GM06990 (cell line): ENCODE data around the gene RYR2.

Experiments used
- DNase-seq: peaks from one replicate; pipeline ENCODE4 v3.0.0-alpha.2; 2011; ENCODE audit not compliant: insufficient read length; ENCODE audit errors: extremely low read depth
- H3K27me3 ChIP-seq: replicated peaks from 2 replicates; pipeline ENCODE4 v1.6.0; 2011; ENCODE audit warnings: low read length; ENCODE audit not compliant: control insufficient read depth, insufficient read depth
- H3K36me3 ChIP-seq: 2 replicates; pipeline ENCODE4 v1.5.1; 2011; ENCODE audit warnings: low read length; ENCODE audit not compliant: control insufficient read depth, insufficient read depth
- H3K4me3 ChIP-seq: replicated peaks from 2 replicates; pipeline ENCODE4 v1.5.1; 2011; ENCODE audit warnings: low read depth, mild to moderate bottlenecking, control low read depth, low read length
- TF ChIP-seq, protein P1 (sequence below): IDR thresholded peaks from 2 replicates; pipeline ENCODE4 v1.5.1; 2011; ENCODE audit warnings: low read length, control low read depth, mild to moderate bottlenecking, inconsistent platforms; ENCODE audit not compliant: insufficient read depth, poor library complexity, severe bottlenecking

RYR2 gene

DNA sequence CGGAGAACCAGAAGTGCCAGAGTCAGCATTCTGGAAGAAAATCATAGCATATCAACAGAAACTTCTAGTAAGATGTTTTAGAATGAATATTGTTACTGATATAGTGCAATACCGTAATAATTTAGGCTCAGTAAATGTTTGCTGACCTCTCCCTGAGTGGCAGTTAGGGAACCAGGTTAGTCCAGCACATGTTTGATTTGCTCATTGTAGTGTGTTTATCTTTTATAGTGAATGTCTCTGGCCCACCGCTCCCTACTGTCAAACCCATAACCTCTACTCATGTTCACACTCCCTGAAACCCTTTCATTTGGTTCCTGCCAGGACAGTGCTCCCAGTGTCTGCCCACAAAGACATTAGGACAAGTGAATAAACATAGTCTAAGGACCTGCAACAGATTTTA, 746.1 kb downstream of the RYR2 start:
- Histone ChIP-seq H3K4me3 (no peak overlapping the region), H3K27me3 (no peaks in the 10 kb centered on the region), H3K36me3 (no peaks in the 10 kb centered on the region)
- TF ChIP-seq, protein P1, sequence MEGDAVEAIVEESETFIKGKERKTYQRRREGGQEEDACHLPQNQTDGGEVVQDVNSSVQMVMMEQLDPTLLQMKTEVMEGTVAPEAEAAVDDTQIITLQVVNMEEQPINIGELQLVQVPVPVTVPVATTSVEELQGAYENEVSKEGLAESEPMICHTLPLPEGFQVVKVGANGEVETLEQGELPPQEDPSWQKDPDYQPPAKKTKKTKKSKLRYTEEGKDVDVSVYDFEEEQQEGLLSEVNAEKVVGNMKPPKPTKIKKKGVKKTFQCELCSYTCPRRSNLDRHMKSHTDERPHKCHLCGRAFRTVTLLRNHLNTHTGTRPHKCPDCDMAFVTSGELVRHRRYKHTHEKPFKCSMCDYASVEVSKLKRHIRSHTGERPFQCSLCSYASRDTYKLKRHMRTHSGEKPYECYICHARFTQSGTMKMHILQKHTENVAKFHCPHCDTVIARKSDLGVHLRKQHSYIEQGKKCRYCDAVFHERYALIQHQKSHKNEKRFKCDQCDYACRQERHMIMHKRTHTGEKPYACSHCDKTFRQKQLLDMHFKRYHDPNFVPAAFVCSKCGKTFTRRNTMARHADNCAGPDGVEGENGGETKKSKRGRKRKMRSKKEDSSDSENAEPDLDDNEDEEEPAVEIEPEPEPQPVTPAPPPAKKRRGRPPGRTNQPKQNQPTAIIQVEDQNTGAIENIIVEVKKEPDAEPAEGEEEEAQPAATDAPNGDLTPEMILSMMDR: no peak
- DNase-seq: no peak

DNA sequence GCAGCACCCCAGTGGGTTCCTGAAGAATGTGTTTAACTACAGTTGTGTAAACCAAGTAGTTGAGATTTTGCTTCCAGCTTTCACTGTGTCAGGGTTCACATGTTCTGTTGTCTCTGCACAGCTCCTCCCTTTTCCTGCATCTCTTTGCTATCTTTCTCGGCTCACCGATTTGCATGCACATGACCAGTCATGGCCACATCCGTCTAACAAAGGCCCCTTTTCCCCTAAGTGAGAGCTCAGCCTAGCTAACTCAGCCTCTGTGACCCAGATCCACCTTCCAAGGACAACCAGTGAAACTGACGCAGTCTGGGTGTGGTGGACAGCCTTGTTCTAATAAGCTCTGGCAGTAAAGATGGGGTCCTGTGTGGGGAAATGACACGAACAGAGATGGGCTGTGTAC, 747.6 kb downstream of the RYR2 start:
- TF ChIP-seq, protein P1: no peak
- no peaks in the 10 kb centered on the region for H3K27me3 ChIP-seq
- no peak overlapping the region for H3K4me3 ChIP-seq
- no peak for DNase-seq
- no peaks in the 10 kb centered on the region for H3K36me3 ChIP-seq

DNA sequence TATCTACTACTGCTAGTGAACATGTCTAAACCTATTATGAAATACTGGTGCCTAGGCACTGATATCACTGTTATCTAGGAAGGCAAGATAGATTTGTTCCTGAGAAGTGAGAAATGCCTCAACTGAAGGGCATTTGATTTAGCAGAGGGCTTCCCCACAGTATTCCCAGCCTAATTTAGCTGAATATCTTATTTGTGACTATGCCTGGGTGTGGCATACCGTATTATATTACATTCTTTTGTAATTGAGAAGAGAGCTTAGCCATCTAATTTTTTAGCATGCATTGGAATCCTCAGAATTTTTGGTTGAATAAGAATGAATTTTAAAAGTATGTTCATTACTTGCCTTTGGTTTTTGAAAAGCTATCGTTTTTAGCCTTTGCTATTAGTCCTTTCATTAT, 749.6 kb downstream of the RYR2 start:
- no peak for DNase-seq
- TF ChIP-seq, protein P1: no peak
- no peak overlapping the region for H3K4me3 ChIP-seq

DNA sequence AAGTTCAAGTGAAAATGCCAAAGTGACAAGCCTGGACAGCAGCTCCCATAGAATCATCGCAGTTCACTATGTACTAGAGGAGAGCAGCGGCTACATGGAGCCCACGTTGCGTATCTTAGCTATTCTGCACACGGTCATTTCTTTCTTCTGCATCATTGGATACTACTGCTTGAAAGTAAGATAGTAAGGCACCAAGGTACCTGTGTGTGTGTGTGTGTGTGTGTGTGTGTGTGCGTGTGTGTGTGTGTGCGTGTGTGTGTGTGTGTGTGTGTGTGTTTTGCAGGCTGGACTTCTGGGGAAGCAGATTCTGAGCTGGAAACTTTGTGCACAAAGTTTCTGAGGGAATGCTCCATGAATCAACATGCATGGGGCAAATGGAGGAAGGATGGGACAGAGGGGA, 750.2 kb downstream of the RYR2 start:
- TF ChIP-seq, protein P1: no peak
- Histone ChIP-seq H3K27me3 (no peaks in the 10 kb centered on the region), H3K36me3 (no peaks in the 10 kb centered on the region), H3K4me3 (no peak overlapping the region)
- DNase-seq: no peak

More for the DNA sequence above, 749.6 kb downstream of the RYR2 start:
- Histone ChIP-seq H3K36me3 (no peaks in the 10 kb centered on the region), H3K27me3 (no peaks in the 10 kb centered on the region)

DNA sequence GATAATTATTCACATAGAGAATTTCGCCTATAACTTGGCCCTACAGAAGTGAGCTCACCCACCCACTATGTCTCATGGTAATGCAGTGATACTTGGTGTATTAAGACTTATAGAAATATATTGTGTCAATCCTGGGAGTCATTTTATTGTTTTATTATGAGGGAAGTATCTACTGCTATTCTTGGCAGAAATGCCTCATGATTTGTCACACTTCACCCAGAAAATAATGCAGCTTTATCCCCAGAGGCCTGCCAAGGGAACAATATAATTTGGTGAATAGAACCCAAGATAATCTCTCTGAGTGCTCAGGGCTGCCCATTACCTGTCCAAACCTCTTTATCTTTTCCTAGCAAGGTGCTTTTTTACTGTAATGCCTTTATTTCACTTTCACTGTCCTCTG, 750.7 kb downstream of the RYR2 start:
- Histone ChIP-seq H3K27me3 (no peaks in the 10 kb centered on the region), H3K36me3 (no peaks in the 10 kb centered on the region), H3K4me3 (no peak overlapping the region)
- no peak for DNase-seq
- TF ChIP-seq, protein P1: no peak

DNA sequence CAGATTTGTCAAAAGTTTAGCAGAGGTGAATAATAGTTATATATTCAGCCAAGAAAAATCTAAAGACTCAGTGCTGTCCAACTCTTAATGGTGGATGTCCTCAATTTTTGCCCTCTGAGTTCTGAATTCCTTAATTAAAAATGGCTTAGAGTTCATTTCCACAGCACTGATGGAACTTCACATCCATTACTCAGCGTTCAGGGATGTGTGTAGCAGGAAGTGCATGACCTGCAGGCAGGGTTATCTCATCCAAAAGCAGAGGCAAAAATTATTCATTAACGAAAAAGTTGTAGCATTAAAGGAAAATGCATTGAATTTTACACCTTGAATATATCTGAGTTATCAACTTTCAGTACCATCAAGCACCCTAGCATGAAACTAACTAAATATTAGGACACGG, 752.1 kb downstream of the RYR2 start:
- Histone ChIP-seq H3K4me3 (no peak overlapping the region), H3K27me3 (no peaks in the 10 kb centered on the region), H3K36me3 (no peaks in the 10 kb centered on the region)
- TF ChIP-seq, protein P1: no peak
- no peak for DNase-seq
